Heart left ventricle (tissue), 13 donors: ENCODE data around the gene NAIP.
"Not testable (repeated sequence)": the region's sequence is repeated elsewhere in the genome, so short reads cannot be mapped to it uniquely, and the experiment has no call there.

Experiments used
- POLR2A ChIP-seq, 2 donors: fragments of 450-650 bp; IDR thresholded peaks; one replicate each; pipeline ENCODE4 v1.6.1; 2017; ENCODE audit warnings: antibody characterized with exemption in 2 of 2, mild to moderate bottlenecking in 2 of 2, moderate library complexity in 2 of 2
- TF ChIP-seq, protein P1 (sequence below), 12 donors: fragments of 200-600 bp; sonication (generic) in 4 of 12; IDR thresholded peaks; one replicate each; pipeline versions ENCODE4 v1.5.0 to v1.8.0; 2018 to 2022; ENCODE audit warnings: antibody characterized with exemption in 12 of 12, mild to moderate bottlenecking in 5 of 12
- donor health status: ischemic (EF 13 %, LVEDD 7.1; RV severe dilation, severe dysfunction).
- donor health status: DM: no; HTN: yes; CAD: no.
- donor health status: DM: no; HTN: no; CAD: no.
- donor health status: ischemic (EF 25% LVEDD 6.9; RV normal size, moderate dysfunction).
- donor health status: ischemic (EF 25% LVEDD 5.7; RV mildly dilated, moderate dysfunction).
- donor health status: ischemic (EF 35%, LVEDD 5.7; RV mildly dilated, moderate dysfunction).
- donor health status: nonischemic (EF 11% LVEDD 7.7; RV severe dilation, severe dysfunction).
- donor health status: DM: yes; HTN: yes; CAD: no.
- donor health status: PGD.
- donor health status: ischemic (EF 29% LVEDD 5.4; RV normal size, mild dysfunction).
- donor health status: nonischemic (EF 23%, LVEDD 6.1; RV moderate dilation, normal function).

DNA sequence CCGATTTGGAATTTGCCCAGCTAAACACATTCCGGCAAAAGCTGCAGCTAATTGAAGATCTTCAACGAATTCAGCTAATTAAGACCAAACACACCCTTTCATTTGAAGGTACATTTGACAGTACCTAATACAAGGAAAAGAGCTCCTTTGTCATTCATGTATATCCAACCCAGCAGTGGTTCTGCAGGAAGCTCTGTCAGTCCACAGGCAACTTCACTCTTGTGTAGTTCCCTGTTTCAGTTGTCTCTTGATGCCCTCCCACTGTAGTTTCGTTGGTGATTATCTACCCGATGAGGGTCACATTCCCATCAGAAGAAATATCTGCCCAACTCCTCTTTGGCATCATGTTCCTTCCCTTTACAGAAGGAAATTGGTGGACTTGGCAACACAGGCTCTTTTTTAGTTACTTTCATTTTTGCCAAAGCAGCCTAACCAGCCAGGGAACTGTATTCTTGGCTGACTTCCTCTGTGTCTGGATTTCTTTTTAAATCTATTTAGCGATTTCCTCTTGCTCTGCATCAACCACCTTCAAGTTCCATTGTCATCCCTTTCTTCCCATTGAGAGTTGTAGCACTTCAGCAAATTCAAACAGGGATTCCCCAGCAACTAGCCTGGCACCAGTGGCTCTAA lies 6.6 kb downstream of the NAIP start:
- TF ChIP-seq, protein P1, sequence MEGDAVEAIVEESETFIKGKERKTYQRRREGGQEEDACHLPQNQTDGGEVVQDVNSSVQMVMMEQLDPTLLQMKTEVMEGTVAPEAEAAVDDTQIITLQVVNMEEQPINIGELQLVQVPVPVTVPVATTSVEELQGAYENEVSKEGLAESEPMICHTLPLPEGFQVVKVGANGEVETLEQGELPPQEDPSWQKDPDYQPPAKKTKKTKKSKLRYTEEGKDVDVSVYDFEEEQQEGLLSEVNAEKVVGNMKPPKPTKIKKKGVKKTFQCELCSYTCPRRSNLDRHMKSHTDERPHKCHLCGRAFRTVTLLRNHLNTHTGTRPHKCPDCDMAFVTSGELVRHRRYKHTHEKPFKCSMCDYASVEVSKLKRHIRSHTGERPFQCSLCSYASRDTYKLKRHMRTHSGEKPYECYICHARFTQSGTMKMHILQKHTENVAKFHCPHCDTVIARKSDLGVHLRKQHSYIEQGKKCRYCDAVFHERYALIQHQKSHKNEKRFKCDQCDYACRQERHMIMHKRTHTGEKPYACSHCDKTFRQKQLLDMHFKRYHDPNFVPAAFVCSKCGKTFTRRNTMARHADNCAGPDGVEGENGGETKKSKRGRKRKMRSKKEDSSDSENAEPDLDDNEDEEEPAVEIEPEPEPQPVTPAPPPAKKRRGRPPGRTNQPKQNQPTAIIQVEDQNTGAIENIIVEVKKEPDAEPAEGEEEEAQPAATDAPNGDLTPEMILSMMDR (IDR thresholded peaks at IDR 0.05) = not testable (repeated sequence)
- not testable (repeated sequence) for TF ChIP-seq POLR2A (IDR thresholded peaks at IDR 0.05)
